GM12864 (cell line): ENCODE results near the gene EYS.

Source experiments
- DNase-seq: peaks from one replicate; pipeline ENCODE4 v3.0.0-alpha.2; 2011; ENCODE audit warnings: low read depth
- H3K4me3 ChIP-seq: 2 replicates; pipeline ENCODE4 v1.5.1; 2011; ENCODE audit warnings: mild to moderate bottlenecking, low read depth, low read length, control low read depth
- TF ChIP-seq, protein P1 (sequence below): IDR thresholded peaks from 2 replicates; pipeline ENCODE4 v1.5.1; 2011; ENCODE audit warnings: low read depth, mild to moderate bottlenecking, moderate library complexity, low read length, control low read depth, inconsistent platforms; ENCODE audit errors: missing control alignments

The EYS gene

DNA sequence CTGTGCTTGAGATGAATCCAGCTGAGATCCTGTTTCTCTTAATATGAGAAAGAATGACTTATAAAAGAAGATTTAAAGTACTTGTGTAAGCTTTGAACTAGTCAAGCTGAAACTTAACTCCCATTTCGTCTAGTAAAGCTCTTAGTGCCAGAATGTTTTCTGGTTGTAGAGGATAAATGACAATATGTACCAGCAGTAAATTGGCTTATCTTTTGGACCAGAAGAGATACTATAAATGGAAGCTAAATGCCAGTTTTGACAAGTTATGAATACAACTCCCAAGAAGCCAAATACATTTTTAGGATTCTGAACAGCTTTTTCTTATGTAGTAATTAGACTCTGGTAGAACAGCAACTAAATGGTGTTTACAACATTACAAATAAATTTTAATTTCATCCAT is 608.7 kb downstream of the EYS start:
- H3K4me3 ChIP-seq = no peak overlapping the region
- DNase-seq = no peak
- TF ChIP-seq, protein P1, sequence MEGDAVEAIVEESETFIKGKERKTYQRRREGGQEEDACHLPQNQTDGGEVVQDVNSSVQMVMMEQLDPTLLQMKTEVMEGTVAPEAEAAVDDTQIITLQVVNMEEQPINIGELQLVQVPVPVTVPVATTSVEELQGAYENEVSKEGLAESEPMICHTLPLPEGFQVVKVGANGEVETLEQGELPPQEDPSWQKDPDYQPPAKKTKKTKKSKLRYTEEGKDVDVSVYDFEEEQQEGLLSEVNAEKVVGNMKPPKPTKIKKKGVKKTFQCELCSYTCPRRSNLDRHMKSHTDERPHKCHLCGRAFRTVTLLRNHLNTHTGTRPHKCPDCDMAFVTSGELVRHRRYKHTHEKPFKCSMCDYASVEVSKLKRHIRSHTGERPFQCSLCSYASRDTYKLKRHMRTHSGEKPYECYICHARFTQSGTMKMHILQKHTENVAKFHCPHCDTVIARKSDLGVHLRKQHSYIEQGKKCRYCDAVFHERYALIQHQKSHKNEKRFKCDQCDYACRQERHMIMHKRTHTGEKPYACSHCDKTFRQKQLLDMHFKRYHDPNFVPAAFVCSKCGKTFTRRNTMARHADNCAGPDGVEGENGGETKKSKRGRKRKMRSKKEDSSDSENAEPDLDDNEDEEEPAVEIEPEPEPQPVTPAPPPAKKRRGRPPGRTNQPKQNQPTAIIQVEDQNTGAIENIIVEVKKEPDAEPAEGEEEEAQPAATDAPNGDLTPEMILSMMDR = no peak

DNA sequence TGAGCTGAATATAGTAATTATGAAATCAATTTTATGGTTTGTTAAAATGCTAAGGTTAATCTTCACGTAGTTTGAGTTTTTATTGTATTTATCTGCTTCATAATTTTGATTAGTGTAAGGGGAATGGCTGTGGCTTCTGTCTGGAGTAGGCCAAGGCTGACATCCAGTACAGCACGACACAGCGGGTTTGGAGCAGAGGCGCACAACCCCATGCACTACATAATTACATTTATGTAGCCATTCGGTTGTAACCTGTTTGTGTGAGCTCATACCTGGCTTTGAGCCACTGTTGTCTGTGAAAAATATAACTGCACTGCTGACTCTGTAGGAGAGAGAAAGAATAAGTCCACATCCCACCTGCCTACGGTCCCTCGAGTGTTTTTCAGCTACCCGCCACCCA is 615.5 kb downstream of the EYS start:
- TF ChIP-seq, protein P1 = no peak
- no peak overlapping the region for H3K4me3 ChIP-seq
- no peak for DNase-seq

DNA sequence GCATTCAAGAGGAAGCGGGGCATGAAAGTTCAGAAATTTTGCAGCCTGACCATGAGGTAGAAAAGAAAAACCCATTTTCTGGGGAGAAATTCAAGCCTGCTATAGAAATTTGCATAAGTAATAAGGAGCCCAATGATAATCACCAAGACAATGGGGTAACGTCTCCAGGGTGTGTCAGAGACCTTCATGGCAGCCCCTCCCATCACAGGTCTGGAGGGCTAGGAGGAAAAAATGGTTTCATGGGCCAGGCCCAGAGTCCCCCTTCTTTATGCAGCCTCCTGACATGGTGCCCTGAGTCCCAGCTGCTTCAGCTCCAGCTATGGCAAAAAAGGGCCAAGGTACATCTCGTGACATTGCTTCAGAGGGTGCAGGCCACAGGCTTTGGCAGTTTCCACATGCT is 618.5 kb downstream of the EYS start:
- TF ChIP-seq, protein P1 = no peak
- no peak overlapping the region for H3K4me3 ChIP-seq
- no peak for DNase-seq

DNA sequence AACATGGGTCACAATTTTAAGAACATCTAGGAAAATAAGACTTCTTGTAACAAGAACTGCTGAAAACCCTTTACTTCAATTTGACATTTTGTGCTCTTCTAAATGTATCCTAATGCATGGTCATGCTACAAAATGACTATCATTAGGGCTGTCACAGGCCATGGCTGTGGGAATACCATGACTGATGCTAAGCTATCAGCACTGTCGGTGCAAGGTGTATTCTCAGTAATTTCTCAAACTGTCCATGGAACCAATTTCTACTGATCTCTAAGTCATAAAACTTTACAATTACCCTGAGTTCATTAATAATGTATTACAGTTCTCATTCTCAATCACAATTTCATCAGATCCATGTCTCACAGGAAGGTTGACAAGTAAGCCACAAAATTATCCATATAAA is 625.3 kb downstream of the EYS start:
- H3K4me3 ChIP-seq = no peak overlapping the region
- DNase-seq = no peak
- TF ChIP-seq, protein P1 = no peak

DNA sequence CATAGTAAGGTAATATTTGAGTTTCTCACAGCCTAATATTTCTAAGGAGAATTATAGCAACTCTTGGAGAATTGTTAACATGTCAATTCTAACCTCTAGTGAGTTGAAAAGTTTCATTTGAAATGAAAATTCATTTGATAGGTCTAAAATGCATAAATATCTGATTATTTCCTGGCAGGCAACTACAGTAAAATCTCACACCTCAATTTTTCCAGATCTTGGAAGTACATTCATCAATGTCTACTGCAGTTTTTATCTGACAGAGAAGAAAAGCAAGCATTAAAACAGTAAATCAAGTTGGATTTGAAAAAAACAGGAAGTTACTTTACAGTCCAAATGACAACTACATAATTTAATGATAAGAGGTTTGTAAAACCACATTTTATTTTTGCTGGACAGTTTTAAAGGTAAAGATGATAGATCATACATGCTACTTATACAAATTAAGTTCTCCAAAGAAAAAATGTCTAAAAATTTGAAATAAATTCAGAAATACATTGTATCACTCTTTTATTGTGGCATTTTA is 631.3 kb downstream of the EYS start:
- no peak overlapping the region for H3K4me3 ChIP-seq
- DNase-seq = no peak
- TF ChIP-seq, protein P1 = no peak

DNA sequence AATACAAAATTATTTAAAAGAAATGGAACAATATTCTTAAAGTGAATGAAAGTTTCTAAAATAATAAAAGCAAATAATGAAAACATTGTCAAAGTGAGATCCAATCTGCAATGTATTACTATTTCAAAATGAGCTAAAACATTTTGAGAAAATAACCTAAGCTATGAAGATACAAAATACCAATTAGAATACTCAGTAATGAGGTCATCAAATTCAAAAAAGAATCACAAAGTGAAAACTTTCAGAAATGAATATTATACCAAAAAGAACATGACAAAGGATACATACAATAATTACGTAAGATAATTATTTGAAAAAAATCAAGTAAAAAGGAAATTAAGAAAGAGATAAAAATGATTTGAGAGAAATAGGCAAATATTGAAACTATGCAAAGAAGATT is 634.5 kb downstream of the EYS start:
- no peak overlapping the region for H3K4me3 ChIP-seq
- DNase-seq = no peak
- TF ChIP-seq, protein P1 = no peak

DNA sequence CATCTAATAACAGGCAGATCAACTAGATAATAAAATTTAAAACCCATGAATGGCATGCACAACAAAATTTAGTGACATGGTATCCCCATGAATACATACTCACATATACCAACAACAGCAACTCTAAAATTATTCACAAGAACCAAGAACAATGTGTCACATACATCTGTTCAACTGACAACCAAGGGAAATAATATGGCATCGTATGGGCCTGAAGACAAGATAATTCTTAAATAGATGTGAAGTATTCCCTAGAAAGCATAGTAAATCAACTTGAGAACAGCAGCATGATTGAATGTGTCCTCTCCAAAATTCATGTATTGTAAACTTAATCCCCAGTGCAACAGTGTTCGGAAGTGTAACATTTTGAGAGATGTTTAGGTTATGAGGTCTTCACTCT is 635.5 kb downstream of the EYS start:
- TF ChIP-seq, protein P1 = no peak
- no peak for DNase-seq
- H3K4me3 ChIP-seq = no peak overlapping the region
